ENCODE results near the gene TSPAN15.

Gene TSPAN15

DNA sequence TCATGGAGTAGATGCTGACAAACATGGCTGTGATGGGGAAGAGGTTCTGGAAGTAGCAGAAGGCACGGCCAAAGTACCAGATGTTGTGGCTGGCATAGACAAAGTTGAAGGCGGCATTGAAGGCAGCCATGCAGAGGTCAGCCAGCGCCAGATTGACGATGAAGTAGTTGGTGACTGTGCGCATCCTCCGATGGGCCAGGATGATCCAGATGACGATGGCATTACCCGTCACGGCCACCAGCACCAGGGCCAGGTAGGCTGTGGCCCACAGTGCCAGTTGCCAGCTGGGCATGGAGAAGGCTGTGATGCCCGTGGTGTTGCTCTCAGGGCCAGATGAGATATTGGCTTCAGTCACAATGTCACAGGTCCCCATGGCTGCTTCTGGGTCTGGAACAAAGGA lies 35.3 kb upstream of the TSPAN15 start:
- Histone ChIP-seq H3K36me3 (ENCODE audit: control insufficient read depth in 2 of 2, insufficient read depth in 2 of 2, low read length in 2 of 2) (no peaks in the 10 kb centered on the region), H3K4me1 (ENCODE audit: control insufficient read depth in 2 of 2, insufficient read depth in 2 of 2, low read length in 2 of 2) (peaks cover 20 to 23% of the 10 kb centered on the region in 2 donors), H3K9ac (ENCODE audit: low read depth in 1 of 2, low read length in 2 of 2) (no peak overlapping the region), H3K4me3 (ENCODE audit: low read length in 2 of 2) (peak overlapping the region in 1 of 2 donors; percentile 44), H3K27me3 (ENCODE audit: control insufficient read depth in 2 of 2, insufficient read depth in 2 of 2, low read length in 2 of 2) (no peaks in the 10 kb centered on the region), H3K9me3 (ENCODE audit: control insufficient read depth in 2 of 2, low read length in 2 of 2) (no peaks in the 10 kb centered on the region), H3K27ac (ENCODE audit: low read depth in 2 of 2, low read length in 2 of 2) (peak overlapping the region in 1 of 2 donors; percentile 61)

DNA sequence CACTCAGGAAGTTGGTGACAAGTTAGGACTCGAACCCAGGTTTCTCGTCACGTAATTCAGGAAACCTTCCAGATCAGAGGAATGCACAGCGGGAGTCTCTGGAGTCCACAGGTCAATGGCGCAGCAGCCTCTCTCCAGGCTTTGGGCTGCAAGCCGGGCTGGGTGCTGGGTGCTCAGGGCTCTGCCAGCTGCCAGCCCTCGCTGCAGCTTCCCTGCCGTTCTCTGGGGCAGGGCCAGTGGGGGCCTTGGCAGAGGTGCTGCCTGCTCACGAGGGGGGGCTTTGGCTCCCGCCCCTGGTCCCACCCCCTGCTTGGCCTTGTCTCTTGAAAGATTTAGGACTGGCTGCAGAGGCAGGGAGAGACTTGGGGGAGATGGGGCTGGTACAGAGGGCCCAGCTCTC lies 34.6 kb upstream of the TSPAN15 start, which contains the start of gene TACR2:
TSS of gene TACR2 (minus strand) at position 224 of the 400 bp plus-strand sequence. CDS start 595 bp downstream, outside the sequence.
- H3K4me1 ChIP-seq (ENCODE audit: control insufficient read depth in 2 of 2, insufficient read depth in 2 of 2, low read length in 2 of 2), result peaks cover 20 to 23% of the 10 kb centered on the region in 2 donors
- H3K27me3 ChIP-seq (ENCODE audit: control insufficient read depth in 2 of 2, insufficient read depth in 2 of 2, low read length in 2 of 2), result no peaks in the 10 kb centered on the region
- peak within 1 kb of the TSS; percentile 48 to 61 for H3K27ac ChIP-seq (ENCODE audit: low read depth in 2 of 2, low read length in 2 of 2)
- H3K36me3 ChIP-seq (ENCODE audit: control insufficient read depth in 2 of 2, insufficient read depth in 2 of 2, low read length in 2 of 2), result no peaks in the 10 kb centered on the region
- H3K4me3 ChIP-seq (ENCODE audit: low read length in 2 of 2), result peak within 1 kb of the TSS in 1 of 2 donors; percentile 44
- no peaks in the 10 kb centered on the region for H3K9me3 ChIP-seq (ENCODE audit: control insufficient read depth in 2 of 2, low read length in 2 of 2)
- peak within 1 kb of the TSS in 1 of 2 donors; percentile 28 for H3K9ac ChIP-seq (ENCODE audit: low read depth in 1 of 2, low read length in 2 of 2)

DNA sequence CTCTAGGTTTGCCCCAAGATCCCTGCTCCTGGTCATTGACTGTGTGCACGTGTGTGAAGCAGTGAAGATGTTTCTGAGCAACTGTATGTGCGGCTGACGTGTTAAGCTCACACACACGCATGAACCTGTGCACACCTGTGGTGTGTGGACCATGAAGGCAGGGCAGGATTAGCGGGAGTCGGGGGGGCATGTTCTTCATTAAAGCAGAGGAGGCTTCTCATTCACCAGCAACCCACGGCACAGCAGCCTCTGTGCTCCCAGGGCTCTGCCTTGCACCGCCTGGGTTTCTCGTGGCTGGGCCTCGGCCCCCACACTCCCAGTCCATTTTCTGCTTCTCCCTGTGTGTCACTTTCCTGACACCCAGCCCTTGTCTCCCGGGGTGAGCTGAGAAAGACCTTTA lies 33.7 kb upstream of the TSPAN15 start:
- H3K36me3 ChIP-seq (ENCODE audit: control insufficient read depth in 2 of 2, insufficient read depth in 2 of 2, low read length in 2 of 2), result no peaks in the 10 kb centered on the region
- peak overlapping the region; percentile 48 to 61 for H3K27ac ChIP-seq (ENCODE audit: low read depth in 2 of 2, low read length in 2 of 2)
- H3K9me3 ChIP-seq (ENCODE audit: control insufficient read depth in 2 of 2, low read length in 2 of 2), result no peaks in the 10 kb centered on the region
- no peaks in the 10 kb centered on the region for H3K27me3 ChIP-seq (ENCODE audit: control insufficient read depth in 2 of 2, insufficient read depth in 2 of 2, low read length in 2 of 2)
- peak overlapping the region in 1 of 2 donors; percentile 28 for H3K9ac ChIP-seq (ENCODE audit: low read depth in 1 of 2, low read length in 2 of 2)
- H3K4me1 ChIP-seq (ENCODE audit: control insufficient read depth in 2 of 2, insufficient read depth in 2 of 2, low read length in 2 of 2), result peaks cover 20 to 26% of the 10 kb centered on the region in 2 donors
- no peak overlapping the region for H3K4me3 ChIP-seq (ENCODE audit: low read length in 2 of 2)

DNA sequence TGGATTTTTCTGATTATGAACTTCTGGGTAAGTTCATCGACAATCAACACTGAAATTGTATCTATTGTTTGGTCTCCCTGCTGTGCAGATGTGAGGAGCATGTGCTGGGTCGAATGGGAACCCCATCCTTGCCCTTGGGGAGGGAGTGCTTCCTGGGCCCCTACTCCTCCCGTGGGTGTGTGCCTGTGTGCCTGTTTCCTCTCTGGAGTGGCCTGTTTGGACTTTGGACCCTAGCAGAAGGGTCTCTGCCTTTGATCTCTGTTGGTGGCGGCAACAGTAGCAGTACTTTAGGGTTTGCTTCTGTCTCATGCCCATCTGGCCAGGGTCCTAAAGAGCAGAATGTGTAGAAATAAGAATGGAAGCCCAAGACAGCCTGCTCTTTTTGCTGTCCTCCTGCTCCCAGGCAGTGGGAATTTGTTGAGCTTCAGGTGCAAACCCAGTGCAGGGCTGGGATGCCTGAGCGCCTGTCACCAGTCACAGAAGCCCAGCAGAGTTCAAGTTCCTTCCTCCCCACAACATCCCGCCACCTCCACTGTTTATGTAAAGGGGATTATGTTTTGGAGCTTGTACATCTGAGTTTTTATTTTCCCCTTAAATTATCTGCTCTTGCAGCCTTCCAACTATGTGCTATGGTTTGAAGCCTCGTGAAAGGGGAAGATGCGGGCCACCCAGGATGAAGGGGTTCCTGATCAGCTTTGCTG lies 33.1 kb upstream of the TSPAN15 start:
- Histone ChIP-seq H3K27ac (ENCODE audit: low read depth in 2 of 2, low read length in 2 of 2) (peak overlapping the region; percentile 48 to 61), H3K36me3 (ENCODE audit: control insufficient read depth in 2 of 2, insufficient read depth in 2 of 2, low read length in 2 of 2) (no peaks in the 10 kb centered on the region), H3K27me3 (ENCODE audit: control insufficient read depth in 2 of 2, insufficient read depth in 2 of 2, low read length in 2 of 2) (no peaks in the 10 kb centered on the region), H3K9me3 (ENCODE audit: control insufficient read depth in 2 of 2, low read length in 2 of 2) (no peaks in the 10 kb centered on the region), H3K4me3 (ENCODE audit: low read length in 2 of 2) (peak overlapping the region in 1 of 2 donors; percentile 17), H3K9ac (ENCODE audit: low read depth in 1 of 2, low read length in 2 of 2) (no peak overlapping the region), H3K4me1 (ENCODE audit: control insufficient read depth in 2 of 2, insufficient read depth in 2 of 2, low read length in 2 of 2) (peaks cover 20 to 26% of the 10 kb centered on the region in 2 donors)

DNA sequence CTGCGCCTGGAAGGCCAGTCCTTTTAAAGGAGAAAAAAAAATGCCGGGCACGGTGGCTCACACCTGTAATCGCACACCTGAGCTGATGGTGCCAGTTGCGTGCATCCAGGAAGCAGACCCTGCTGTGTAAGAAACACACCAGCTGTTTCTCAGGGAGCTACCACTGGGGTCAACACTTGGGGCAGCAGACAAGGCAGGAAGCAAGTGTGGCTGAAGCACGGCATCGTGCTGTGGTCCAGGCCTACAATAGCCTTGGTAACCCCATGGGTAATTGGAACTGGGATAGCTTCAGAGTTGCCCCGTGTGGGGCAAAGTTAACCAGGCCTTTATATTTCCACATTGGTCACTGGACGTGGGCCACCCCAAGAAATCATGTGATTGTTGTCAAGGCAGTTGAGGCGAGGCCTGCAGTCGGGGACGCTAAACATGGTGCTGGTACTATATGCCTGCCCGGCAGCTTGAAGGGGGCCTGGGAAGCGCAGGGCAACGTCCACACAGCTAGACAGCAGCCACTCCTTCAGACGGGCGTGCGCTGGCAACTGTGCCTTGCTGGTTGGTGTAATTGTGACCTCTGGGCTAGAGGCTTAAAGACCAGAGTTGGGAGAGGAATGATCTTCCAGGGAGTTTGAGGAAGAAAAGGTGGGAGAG lies 32.0 kb upstream of the TSPAN15 start:
- H3K4me3 ChIP-seq (ENCODE audit: low read length in 2 of 2), result no peak overlapping the region
- H3K36me3 ChIP-seq (ENCODE audit: control insufficient read depth in 2 of 2, insufficient read depth in 2 of 2, low read length in 2 of 2), result no peaks in the 10 kb centered on the region
- peak overlapping the region; percentile 44 to 68 for H3K27ac ChIP-seq (ENCODE audit: low read depth in 2 of 2, low read length in 2 of 2)
- no peaks in the 10 kb centered on the region for H3K27me3 ChIP-seq (ENCODE audit: control insufficient read depth in 2 of 2, insufficient read depth in 2 of 2, low read length in 2 of 2)
- H3K4me1 ChIP-seq (ENCODE audit: control insufficient read depth in 2 of 2, insufficient read depth in 2 of 2, low read length in 2 of 2), result peaks cover 20 to 33% of the 10 kb centered on the region in 2 donors
- H3K9ac ChIP-seq (ENCODE audit: low read depth in 1 of 2, low read length in 2 of 2), result no peak overlapping the region
- no peaks in the 10 kb centered on the region for H3K9me3 ChIP-seq (ENCODE audit: control insufficient read depth in 2 of 2, low read length in 2 of 2)

DNA sequence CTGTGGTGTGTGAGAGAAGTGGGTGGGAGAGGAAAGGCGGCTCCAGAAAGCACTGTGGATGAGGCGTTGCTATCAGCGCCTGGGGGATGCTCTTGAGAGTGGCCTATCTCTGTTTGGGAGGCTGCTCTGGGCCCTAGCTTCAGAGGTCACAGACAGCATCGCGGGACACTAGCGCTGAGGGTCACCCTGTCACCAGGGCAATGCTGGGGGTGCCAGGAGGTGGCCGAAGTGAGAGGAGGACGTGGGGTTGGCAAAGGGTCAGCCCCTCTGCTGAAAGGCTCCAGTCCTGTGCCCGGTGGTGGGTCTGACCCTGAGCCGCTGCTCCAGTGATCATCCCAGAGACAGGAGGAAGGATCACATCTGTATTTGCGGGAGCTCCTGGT lies 31.5 kb upstream of the TSPAN15 start:
- H3K9me3 ChIP-seq (ENCODE audit: control insufficient read depth in 2 of 2, low read length in 2 of 2), result no peaks in the 10 kb centered on the region
- H3K27ac ChIP-seq (ENCODE audit: low read depth in 2 of 2, low read length in 2 of 2), result peak overlapping the region; percentile 44 to 68
- no peak overlapping the region for H3K9ac ChIP-seq (ENCODE audit: low read depth in 1 of 2, low read length in 2 of 2)
- no peaks in the 10 kb centered on the region for H3K36me3 ChIP-seq (ENCODE audit: control insufficient read depth in 2 of 2, insufficient read depth in 2 of 2, low read length in 2 of 2)
- H3K4me3 ChIP-seq (ENCODE audit: low read length in 2 of 2), result no peak overlapping the region
- peaks cover 20 to 34% of the 10 kb centered on the region in 2 donors for H3K4me1 ChIP-seq (ENCODE audit: control insufficient read depth in 2 of 2, insufficient read depth in 2 of 2, low read length in 2 of 2)
- no peaks in the 10 kb centered on the region for H3K27me3 ChIP-seq (ENCODE audit: control insufficient read depth in 2 of 2, insufficient read depth in 2 of 2, low read length in 2 of 2)

DNA sequence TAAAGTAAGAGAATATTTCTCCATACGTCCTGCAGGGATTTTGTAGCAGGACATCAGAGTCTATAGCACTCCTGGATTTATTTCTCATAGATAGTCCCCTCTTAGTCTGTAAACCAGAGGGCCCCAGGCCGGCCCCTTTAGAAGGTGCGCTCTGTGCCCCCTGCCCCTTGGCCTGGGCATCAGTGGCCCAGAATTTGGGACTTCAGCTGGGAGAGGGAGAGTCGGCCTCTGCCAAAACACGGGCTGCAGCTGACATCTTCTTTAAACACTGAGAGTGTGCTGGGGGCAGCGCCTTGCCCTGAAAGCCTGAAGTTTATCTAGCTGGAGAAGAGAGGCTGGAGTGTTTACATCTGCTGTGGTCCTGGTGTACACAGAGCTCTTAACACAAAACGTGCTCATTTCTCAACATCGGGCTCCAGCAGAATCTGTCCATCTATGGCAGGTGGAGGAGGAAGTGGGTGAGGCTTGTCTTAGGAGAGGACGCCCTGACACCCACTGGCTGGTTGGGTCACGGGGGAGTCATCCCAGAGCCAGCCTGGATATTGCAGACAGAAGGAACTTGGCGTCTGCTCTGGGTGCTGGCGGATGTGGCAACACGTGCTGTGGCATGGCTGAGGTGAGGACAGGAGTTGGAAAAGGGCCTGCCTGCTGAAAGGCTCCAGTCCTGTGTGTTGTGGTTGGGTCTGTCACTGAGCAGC lies 29.5 kb upstream of the TSPAN15 start:
- H3K27me3 ChIP-seq (ENCODE audit: control insufficient read depth in 2 of 2, insufficient read depth in 2 of 2, low read length in 2 of 2), result no peaks in the 10 kb centered on the region
- no peak overlapping the region for H3K9ac ChIP-seq (ENCODE audit: low read depth in 1 of 2, low read length in 2 of 2)
- H3K27ac ChIP-seq (ENCODE audit: low read depth in 2 of 2, low read length in 2 of 2), result peak overlapping the region in 1 of 2 donors; percentile 48
- no peaks in the 10 kb centered on the region for H3K36me3 ChIP-seq (ENCODE audit: control insufficient read depth in 2 of 2, insufficient read depth in 2 of 2, low read length in 2 of 2)
- no peak overlapping the region for H3K4me3 ChIP-seq (ENCODE audit: low read length in 2 of 2)
- no peaks in the 10 kb centered on the region for H3K9me3 ChIP-seq (ENCODE audit: control insufficient read depth in 2 of 2, low read length in 2 of 2)
- peaks cover 37 to 52% of the 10 kb centered on the region in 2 donors for H3K4me1 ChIP-seq (ENCODE audit: control insufficient read depth in 2 of 2, insufficient read depth in 2 of 2, low read length in 2 of 2)

DNA sequence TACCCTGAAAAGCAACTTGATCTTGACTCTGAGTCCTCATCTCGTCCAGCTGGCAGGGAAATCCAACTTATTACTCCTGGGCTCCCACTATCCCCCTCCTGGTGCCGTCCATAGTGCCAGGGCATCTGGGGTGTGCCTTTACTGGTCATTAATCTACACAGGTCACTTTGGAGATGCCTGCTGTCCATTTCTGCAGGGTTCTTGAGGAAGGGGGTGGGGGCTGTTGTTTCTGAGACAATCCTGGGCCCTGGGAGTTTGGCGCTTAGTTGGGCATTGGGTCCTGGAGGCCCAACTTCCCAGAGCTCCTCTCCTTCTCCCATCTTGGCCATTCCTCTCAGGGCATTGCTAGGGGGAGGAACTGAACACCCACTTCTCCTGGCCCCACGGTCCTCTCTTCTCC lies 28.6 kb upstream of the TSPAN15 start:
- no peak overlapping the region for H3K9ac ChIP-seq (ENCODE audit: low read depth in 1 of 2, low read length in 2 of 2)
- no peaks in the 10 kb centered on the region for H3K27me3 ChIP-seq (ENCODE audit: control insufficient read depth in 2 of 2, insufficient read depth in 2 of 2, low read length in 2 of 2)
- H3K36me3 ChIP-seq (ENCODE audit: control insufficient read depth in 2 of 2, insufficient read depth in 2 of 2, low read length in 2 of 2), result no peaks in the 10 kb centered on the region
- no peaks in the 10 kb centered on the region for H3K9me3 ChIP-seq (ENCODE audit: control insufficient read depth in 2 of 2, low read length in 2 of 2)
- no peak overlapping the region for H3K27ac ChIP-seq (ENCODE audit: low read depth in 2 of 2, low read length in 2 of 2)
- H3K4me3 ChIP-seq (ENCODE audit: low read length in 2 of 2), result no peak overlapping the region
- H3K4me1 ChIP-seq (ENCODE audit: control insufficient read depth in 2 of 2, insufficient read depth in 2 of 2, low read length in 2 of 2), result peaks cover 33 to 48% of the 10 kb centered on the region in 2 donors

DNA sequence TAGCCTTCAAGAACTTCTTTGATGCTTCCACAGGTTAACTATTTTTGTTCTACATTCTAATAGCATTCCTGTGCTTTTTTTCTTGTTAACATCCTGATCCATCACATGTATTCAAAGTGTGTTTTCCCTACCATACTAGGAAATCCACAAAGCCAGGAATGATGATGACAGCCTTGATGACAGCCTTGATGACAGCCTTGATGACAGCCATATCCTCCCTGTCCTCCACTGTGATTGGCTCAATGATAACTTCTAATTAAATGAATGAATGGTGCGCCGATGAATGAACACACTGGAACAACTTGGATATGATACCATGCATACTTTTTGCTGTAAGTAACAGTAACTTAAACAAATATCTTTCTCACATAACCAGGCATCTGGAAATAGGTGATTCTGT lies 26.2 kb upstream of the TSPAN15 start:
- H3K27me3 ChIP-seq (ENCODE audit: control insufficient read depth in 2 of 2, insufficient read depth in 2 of 2, low read length in 2 of 2), result no peaks in the 10 kb centered on the region
- peaks cover 17 to 30% of the 10 kb centered on the region in 2 donors for H3K4me1 ChIP-seq (ENCODE audit: control insufficient read depth in 2 of 2, insufficient read depth in 2 of 2, low read length in 2 of 2)
- no peaks in the 10 kb centered on the region for H3K9me3 ChIP-seq (ENCODE audit: control insufficient read depth in 2 of 2, low read length in 2 of 2)
- peak overlapping the region; percentile 82 to 86 for H3K27ac ChIP-seq (ENCODE audit: low read depth in 2 of 2, low read length in 2 of 2)
- H3K4me3 ChIP-seq (ENCODE audit: low read length in 2 of 2), result no peak overlapping the region
- no peaks in the 10 kb centered on the region for H3K36me3 ChIP-seq (ENCODE audit: control insufficient read depth in 2 of 2, insufficient read depth in 2 of 2, low read length in 2 of 2)
- no peak overlapping the region for H3K9ac ChIP-seq (ENCODE audit: low read depth in 1 of 2, low read length in 2 of 2)
